NCI-H526 (cell line): ENCODE measurements around the gene FAM47E.
"Not testable (repeated sequence)": the region's sequence is repeated elsewhere in the genome, so short reads cannot be mapped to it uniquely, and the experiment has no call there.

Experiments
- DNase-seq, 2 experiments: peaks; one replicate each; lab custom pipeline; 2025; lab: John Stamatoyannopoulos, UW

Gene FAM47E

GRCh38 chr4:76226418-76226817 lies 25.1 kb upstream of the FAM47E start:
- no peak for DNase-seq

GRCh38 chr4:76232681-76233080 lies 18.8 kb upstream of the FAM47E start:
- DNase-seq: no peak

- DNase-seq: no peak
Observed at GRCh38 chr4:76233083-76233482, 18.4 kb upstream of the FAM47E start.

- peak in 1 of 2 experiments; percentile 27 for DNase-seq
Observed at GRCh38 chr4:76233529-76233928, 18.0 kb upstream of the FAM47E start.

- DNase-seq: no peak
Observed at GRCh38 chr4:76233967-76234678, 17.4 kb upstream of the FAM47E start.

- no peak for DNase-seq
Observed at GRCh38 chr4:76234679-76235044, 16.9 kb upstream of the FAM47E start.

- DNase-seq: no peak
Observed at GRCh38 chr4:76235407-76235806, 16.1 kb upstream of the FAM47E start.

- peak in 1 of 2 experiments; percentile 29 for DNase-seq
Observed at GRCh38 chr4:76235915-76236314, 15.6 kb upstream of the FAM47E start.

- no peak for DNase-seq
Observed at GRCh38 chr4:76238236-76238635, 13.3 kb upstream of the FAM47E start.

- DNase-seq: no peak
Observed at GRCh38 chr4:76238701-76239100, 12.8 kb upstream of the FAM47E start.

GRCh38 chr4:76240236-76240635 lies 11.3 kb upstream of the FAM47E start:
- no peak for DNase-seq

GRCh38 chr4:76243877-76244276 lies 7.6 kb upstream of the FAM47E start:
- DNase-seq: not testable (repeated sequence)

GRCh38 chr4:76246025-76246424 lies 5.5 kb upstream of the FAM47E start:
- DNase-seq: no peak

GRCh38 chr4:76246852-76247251 lies 4.7 kb upstream of the FAM47E start:
- no peak for DNase-seq

- peak in 1 of 2 experiments; percentile 14 for DNase-seq
Observed at GRCh38 chr4:76250962-76251361, 559 bp upstream of the FAM47E start.

GRCh38 chr4:76252271-76252653 lies 741 bp downstream of the FAM47E start:
- no peak for DNase-seq

GRCh38 chr4:76253511-76253910 lies 2.0 kb downstream of the FAM47E start:
- no peak for DNase-seq

GRCh38 chr4:76256032-76256431 lies 4.5 kb downstream of the FAM47E start:
- no peak for DNase-seq

GRCh38 chr4:76256968-76257367 lies 5.4 kb downstream of the FAM47E start:
- no peak for DNase-seq

GRCh38 chr4:76257824-76258223 lies 6.3 kb downstream of the FAM47E start:
- DNase-seq: peak in 1 of 2 experiments; percentile 8

- no peak for DNase-seq
Observed at GRCh38 chr4:76260571-76260970, 9.1 kb downstream of the FAM47E start.

- no peak for DNase-seq
Observed at GRCh38 chr4:76265631-76266218, 14.2 kb downstream of the FAM47E start.

- no peak for DNase-seq
Observed at GRCh38 chr4:76266627-76267026, 15.1 kb downstream of the FAM47E start.

- DNase-seq: no peak
Observed at GRCh38 chr4:76267811-76268210, 16.3 kb downstream of the FAM47E start.
